HG02763 (cell line): ENCODE measurements around the gene GABRA5.

ENCODE experiments used
- ATAC-seq: cut with Tn5 transposase; IDR thresholded peaks from one replicate; pipeline ENCODE4 v1.9.1; 2021; ENCODE audit warnings: mild to moderate bottlenecking, moderate library complexity; ENCODE audit not compliant: unreplicated experiment

Gene GABRA5

DNA sequence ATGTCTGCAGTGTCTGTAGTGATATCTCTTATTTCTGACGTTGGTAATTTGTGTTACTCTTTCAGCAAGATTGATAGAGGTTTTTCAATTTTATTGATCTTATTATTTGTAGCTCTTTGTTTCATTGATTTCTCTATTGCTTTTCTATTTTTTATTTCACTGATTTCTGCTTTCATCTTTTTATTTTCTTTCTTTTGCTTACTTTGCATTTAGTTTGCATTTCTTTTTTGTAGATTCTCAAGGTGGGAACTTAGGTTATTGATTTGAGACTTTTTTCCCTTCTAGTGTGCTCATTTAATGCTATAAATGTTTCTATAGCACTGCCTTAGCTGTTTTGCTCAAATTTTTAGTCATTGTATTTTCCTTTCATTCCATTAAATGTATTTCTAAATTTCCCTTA lies 54.6 kb downstream of the GABRA5 start:
- no peak for ATAC-seq

- ATAC-seq, result no peak
Measured at GRCh38 chr15:26926081-26926480, 59.2 kb downstream of the GABRA5 start.

DNA sequence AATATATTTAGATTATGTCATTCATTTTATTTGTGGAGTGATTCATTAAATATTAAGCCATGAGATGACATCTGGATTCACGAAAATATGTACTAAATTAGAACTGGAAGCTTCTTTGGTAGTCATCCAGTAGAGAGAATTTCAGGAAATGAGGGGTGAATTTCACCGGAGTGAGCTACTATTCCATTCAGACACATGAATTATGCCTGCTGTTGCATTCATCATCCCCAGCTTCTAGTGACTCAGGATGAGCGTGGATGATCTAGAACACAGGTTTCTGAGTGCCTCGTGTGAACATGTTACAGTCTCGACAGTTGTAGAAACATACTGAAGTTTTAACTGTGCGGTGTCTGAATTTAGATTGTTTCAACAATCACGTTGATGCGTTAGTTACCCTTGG lies 61.2 kb downstream of the GABRA5 start:
- no peak for ATAC-seq

- ATAC-seq, result no peak
Measured at GRCh38 chr15:26929588-26929987, 62.7 kb downstream of the GABRA5 start.

GRCh38 chr15:26934848-26935247 lies 68.0 kb downstream of the GABRA5 start:
- ATAC-seq, result no peak

- ATAC-seq, result no peak
Measured at GRCh38 chr15:26935322-26935721, 68.5 kb downstream of the GABRA5 start.

DNA sequence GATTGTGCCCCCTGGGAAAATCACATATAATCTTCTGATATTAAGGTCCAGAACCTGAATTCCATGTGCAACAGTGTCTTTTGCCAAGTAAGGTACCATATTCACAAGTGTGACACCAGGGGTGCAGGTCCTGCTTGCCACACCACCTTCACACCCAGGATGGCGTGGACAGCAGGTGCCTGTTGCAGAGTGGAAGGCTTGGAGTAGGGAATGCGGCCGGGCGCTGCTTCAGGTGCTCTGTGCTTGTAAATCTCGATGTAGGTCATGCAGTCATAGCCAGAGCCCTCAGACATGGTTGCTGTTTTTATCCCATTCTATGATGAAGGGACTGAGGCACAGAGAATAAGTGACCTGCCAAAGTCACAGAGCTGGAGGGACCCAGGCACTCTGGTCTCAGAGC lies 69.6 kb downstream of the GABRA5 start:
- ATAC-seq, result no peak

GRCh38 chr15:26937134-26937533 lies 70.3 kb downstream of the GABRA5 start:
- no peak for ATAC-seq

DNA sequence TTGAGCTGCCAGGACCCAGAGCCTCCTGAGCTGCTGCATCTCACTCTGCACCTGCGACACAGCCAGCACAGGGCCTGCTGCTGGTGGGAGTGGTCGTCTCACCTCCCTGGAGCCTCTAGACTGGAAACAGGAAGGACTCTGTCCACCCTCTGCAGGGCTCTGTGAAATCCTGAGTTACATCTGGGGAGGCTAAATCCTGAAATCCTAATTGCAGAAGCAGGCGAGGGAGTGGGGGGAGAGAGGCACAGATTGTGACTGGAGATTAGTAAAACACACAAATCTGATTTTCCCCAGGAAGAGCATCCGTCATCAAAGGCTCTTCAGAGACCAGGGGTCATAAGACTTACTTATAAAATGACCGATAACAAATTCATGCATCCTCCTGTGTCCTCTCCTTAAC lies 72.5 kb downstream of the GABRA5 start:
- no peak for ATAC-seq

GRCh38 chr15:26941489-26941888 lies 74.6 kb downstream of the GABRA5 start:
- ATAC-seq, result no peak

DNA sequence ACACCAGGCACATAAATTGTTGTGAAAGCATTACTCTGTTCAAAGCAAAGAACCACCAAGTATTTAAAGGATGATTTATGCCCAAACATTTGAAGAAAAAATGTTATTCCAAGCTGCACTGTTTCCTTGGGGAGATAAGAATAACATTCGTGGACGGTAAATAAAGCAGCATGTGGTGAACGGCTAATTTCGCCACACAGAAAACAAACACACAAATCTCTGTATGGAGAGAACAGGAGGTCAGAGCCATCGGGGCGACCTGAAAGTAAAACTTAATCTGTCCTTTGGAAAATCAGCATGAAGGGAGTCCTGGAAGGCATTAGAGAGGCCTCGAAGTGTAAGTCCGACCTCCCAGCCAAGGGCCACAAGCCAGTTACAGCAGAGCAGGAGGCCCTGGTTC lies 77.0 kb downstream of the GABRA5 start:
- ATAC-seq, result no peak

DNA sequence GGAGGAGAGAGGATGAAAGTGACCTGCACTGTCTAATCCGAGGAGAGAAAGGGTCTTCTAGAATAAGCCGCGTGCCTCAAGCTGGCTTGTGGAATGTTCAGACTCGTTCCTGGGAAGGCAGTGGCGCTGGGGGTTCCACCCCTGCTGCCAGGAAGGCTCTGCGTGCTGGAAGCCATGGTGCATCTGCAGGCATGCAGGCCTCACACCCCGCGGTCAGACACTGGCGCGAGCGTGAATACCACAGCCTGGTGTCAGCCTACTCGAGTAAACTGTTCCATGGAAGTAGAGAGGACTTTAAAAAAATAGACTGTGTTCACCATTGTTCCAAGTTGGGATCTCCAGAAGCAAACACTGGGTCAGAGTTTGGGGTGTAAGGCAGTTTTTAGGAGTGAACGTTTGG lies 78.2 kb downstream of the GABRA5 start:
- no peak for ATAC-seq

GRCh38 chr15:26950001-26950400 lies 83.1 kb downstream of the GABRA5 start:
- ATAC-seq, result no peak

- no peak for ATAC-seq
Measured at GRCh38 chr15:26954403-26954802, 87.5 kb downstream of the GABRA5 start.

GRCh38 chr15:26967719-26968269 lies 100.9 kb downstream of the GABRA5 start:
- ATAC-seq, result no peak

GRCh38 chr15:26968806-26969205 lies 101.9 kb downstream of the GABRA5 start:
- ATAC-seq, result no peak

GRCh38 chr15:26970712-26971210 lies 103.9 kb downstream of the GABRA5 start, which contains the start of gene GABRG3:
Gene GABRG3, plus strand, starts transcription at chr15:26971181.
- ATAC-seq, result no peak

- ATAC-seq, result no peak
Measured at GRCh38 chr15:26971271-26972018, 104.6 kb downstream of the GABRA5 start.

- ATAC-seq, result no peak
Measured at GRCh38 chr15:26972636-26973035, 105.8 kb downstream of the GABRA5 start.

- ATAC-seq, result no peak
Measured at GRCh38 chr15:26974120-26974780, 107.4 kb downstream of the GABRA5 start.

DNA sequence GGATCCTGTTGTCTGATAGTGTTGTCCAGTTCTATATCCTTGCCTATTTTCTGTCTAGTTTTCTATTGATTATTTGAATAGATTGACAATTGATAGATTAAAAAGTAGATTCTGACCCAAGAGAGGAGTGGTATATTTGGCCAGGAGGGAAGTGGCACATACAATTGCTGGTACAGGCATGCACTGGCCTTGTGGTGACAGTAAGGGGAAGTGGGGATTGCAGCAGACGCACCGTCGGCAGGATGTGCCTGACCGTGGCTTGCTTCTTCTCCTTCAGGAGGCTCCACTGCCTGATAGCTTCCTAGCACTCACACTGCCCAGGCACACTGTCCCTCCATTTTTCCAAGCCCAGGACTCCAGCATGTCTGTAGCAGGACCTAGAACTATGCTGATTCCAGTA lies 114.6 kb downstream of the GABRA5 start:
- ATAC-seq, result no peak

- ATAC-seq, result no peak
Measured at GRCh38 chr15:26983822-26984221, 117.0 kb downstream of the GABRA5 start.
